NCI-H748 treated with DMSO at 0.1 percent for 48 hours (cell line): ENCODE results near the gene LCP2.

Source experiments
- DNase-seq: peaks from one replicate; lab custom pipeline; 2025; lab: John Stamatoyannopoulos, UW

The LCP2 gene

DNA sequence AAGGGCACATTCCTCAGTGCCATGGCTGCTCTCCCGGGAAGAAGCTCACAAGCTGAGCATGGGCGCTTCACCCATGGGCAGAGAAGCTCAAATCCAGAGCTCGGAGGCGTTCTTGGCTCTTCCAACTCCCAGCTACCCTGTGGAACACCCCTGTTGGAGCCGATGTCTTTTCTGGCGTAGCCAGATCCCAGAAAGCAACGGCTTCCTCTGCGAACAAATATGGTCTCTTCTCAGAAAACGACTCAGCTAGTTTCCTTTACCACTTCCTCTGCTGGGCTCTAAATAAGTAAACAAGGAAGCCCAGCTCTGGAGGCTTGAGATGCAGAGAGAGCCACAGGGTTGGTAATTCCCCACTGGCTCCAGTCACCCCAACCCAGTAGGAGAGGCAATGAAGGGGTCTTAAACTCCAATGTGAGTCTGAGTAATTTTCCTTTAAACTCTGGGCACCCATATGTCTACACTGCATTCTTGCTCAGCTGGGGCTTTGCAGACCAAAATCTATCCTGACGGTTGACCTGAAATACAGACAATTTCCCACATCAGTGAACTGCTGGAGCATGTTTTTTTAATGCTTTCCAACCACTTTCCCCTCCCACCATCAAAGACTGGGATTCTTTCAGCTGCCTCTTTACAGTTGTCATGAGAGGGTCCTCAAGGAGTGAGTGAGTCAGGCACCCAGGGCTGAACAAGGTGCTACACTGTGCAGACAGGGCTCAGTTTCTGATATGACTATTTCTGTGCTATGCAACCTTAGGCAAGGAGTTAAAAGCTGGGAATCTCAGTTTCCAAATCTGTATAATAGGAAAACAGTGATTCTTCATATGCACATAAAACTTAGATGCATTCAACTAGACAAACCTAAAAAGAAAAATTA is at the start of gene LCP2:
TSS of gene LCP2 (minus strand) at position 189 of the 874 bp plus-strand sequence. CDS start at position 23, 166 bp downstream.
- no peak for DNase-seq

- no peak for DNase-seq
These were observed 49.5 kb upstream of the LCP2 start for GRCh38 chr5:170347022-170347567.

- DNase-seq, result no peak
These were observed 48.4 kb upstream of the LCP2 start for GRCh38 chr5:170345971-170346370.

- no peak for DNase-seq
These were observed 45.6 kb upstream of the LCP2 start for GRCh38 chr5:170343177-170343576.

DNA sequence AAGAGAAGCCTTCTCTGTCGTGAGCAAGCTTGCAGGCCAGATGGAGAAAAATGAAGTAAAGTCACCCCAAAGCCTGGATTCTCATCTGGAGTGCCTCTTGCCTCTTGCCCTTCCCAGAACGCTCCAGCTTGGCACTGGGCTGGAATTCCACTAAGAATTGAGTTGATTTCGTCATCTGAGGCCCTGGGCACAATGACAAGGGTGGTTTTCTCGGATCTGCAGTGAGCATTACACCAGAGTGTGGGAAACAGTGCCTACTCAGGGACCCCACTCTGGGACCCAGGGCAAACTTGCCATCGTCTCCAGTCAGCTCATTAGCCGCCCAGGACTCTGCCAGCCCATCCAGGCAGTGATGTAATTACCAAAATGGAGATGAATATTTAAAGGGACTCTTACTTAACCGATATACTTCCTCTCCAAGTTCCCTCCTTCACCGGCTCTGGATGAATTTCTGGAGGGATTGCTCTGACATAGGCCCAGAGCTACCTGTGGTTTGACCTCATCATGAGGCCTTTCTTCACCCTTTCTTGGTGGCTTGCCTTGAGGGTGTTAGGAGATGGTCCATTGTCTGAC is 44.7 kb upstream of the LCP2 start:
- DNase-seq, result no peak

DNA sequence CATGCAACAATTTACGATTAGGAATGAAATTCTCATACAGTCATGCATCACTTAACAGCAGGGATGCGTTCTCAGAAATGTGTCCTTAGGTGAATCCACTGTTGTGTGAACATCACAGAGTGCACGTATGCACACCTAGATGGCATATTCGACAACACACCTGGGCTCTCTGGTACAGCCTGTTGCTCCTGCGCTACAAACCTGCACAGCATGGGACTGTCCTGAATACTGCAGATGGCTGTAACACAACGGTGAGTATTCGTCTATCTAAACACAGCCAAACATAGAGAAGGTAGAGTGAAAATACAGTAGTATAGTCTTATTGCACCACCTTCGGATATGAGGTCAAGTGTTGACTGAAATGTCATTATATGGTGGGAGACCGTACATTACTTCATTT is 44.0 kb upstream of the LCP2 start:
- no peak for DNase-seq

DNA sequence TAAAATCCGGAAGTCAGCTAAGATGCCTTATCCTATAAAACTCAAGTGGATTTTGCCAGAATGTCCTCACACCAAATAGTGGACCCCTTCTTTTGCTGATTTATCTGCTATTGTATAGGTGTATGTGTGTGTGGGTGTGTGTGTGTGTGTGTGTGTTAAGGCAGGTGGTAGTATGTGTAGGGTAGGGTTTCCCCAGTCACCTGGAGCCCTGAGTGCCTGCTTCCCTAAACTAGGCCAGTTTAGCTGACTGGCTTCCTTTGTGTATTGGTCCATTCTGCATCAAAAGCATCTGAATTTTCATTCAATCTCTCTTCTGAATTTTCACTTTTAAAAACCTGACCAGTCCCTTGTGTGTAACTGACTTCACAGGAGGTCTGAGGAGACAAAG is 42.2 kb upstream of the LCP2 start:
- DNase-seq, result no peak

GRCh38 chr5:170338933-170339779 is 41.6 kb upstream of the LCP2 start:
- no peak for DNase-seq

DNA sequence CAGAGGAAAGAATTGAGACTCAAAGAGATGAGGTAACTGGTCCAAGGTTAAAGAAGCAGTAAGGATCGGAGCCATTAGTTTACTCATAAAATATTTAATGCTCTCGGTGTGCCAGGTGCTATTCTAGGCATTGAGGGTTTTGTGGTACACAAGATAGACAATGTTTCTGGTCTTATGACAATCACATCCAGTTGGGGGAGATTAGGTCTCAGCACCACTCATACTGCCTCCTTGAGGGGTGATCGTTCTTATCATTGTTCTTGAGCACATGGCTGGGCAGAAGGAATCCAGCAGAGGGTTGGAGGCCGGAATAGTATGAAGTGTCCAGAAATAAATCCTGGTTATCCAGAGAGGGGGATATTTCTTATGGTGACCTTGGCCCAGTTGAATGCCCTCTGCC is 40.7 kb upstream of the LCP2 start:
- DNase-seq, result no peak

DNA sequence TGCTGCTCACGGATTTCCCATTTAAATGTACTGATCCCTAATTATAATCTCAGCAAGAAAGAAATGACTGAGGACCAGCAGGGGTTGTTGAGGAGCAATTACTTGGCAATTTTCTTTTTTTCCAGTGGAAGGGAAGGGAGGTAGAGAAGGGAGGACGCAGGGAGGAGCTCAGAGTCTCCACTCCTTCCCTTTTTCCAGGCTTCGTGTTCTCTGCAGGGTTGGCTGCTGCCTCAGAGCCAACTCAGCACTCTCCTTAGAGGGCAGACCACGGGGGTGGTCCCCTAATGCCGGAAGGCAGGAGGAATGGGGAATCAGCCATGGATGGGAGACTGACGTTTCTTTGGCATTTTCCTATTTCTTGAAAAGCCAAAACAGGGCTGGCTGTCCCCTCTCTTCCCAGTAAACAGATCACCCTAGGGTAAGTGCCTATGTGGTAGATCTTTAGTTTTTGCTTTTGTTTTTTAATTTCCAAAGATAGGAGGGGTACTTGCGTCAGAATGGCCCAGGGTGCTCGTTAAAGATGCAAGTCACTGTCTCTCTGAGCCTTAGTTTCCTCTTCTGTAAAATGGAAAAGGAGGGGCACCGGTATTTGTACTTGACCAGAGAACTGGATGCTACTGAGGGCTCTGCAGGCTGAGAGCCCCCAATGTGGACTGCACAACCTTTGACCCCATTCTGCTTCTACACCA is 39.6 kb upstream of the LCP2 start:
- no peak for DNase-seq

DNA sequence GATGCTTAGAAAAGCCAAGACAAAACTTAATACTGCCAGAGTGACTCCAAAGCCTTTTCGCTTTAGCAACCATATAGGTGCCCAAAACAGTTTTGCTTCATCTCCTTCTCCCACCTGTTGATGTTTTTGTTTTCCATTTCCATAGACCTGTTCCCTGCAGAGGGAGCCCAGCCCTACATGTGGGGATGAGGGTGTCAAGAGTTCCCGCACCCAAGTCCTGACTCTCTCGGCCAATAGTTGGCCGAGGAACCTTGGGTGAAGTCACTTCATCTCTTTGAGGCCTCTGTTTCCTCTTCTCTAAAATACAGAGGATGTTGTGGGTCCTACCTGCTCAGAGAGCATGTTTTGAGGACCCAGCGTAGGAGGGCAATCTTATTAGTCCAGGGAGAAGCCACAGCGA is 38.5 kb upstream of the LCP2 start:
- DNase-seq, result no peak

DNA sequence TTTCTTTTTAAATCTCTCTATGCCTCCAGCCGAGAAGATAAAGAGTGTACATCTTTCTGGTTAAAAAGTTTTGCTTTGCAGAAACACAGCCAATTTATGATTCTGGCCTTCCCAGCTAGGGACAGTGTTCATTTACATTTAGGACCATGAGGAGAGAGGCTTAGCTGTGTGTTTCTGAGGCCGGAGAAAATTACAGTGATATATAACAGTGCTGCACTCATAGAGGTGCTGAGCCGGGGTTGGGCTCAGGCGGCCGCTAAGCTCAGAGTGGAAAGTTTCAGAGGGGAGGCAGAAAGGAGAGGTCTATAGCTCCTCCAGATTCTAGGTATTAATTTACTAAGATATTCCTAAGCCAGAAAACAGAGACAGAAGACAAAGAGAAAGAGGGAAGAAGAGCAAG is 37.0 kb upstream of the LCP2 start:
- no peak for DNase-seq

DNA sequence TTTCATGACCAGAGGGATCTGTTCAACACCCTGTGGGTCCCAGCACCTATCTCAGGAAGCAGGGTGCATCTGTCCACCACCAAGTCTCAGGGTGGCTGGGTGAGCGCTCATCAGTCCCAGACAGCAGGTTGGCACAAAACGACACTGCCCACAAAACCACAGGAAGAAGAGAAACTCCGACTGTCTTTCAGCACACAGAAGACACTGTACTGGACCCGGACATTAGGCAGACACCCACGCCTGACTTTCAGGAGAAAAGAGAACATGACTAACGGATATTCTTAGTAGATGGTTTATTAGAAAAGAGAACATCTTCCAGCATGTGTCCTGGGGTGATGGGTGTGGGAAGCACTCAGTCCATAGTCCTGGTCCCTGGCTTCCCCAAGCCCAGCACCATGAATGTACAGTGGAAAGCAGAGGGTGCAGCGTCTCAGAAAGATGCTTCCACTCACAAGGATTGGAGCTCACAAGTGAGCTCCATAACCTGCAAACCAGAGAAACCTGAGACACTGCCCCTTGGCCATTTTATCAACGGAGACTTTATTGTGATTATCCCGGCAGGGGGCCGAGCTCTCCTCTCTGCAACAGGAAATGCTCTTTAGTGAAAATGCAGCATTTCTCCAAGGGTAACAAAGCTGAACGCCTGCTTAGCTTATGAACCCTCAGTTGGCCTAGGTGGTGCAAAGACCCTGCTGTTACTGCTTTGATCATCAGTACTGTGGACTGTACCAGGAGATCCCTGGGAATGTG is 35.8 kb upstream of the LCP2 start:
- peak; percentile 71 for DNase-seq

DNA sequence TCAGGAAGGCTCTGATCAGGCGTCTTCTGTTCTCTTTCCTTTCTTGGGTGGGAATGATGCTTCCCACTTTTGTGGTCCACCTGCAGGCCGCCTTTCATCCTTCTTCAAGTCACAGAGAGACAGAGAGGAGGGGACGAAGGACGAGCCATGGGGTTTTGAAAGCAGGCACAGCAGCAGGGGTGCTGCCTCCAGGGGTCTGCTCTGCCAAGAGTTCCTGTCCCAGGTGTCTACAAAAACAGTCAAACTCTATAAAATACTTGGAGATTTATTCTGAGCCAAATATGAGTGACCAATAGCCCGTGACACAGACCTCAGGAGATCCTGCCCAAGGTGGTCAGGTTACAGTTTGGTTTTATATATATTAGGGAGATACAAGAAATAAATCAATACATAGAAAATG is 34.5 kb upstream of the LCP2 start:
- DNase-seq, result no peak

DNA sequence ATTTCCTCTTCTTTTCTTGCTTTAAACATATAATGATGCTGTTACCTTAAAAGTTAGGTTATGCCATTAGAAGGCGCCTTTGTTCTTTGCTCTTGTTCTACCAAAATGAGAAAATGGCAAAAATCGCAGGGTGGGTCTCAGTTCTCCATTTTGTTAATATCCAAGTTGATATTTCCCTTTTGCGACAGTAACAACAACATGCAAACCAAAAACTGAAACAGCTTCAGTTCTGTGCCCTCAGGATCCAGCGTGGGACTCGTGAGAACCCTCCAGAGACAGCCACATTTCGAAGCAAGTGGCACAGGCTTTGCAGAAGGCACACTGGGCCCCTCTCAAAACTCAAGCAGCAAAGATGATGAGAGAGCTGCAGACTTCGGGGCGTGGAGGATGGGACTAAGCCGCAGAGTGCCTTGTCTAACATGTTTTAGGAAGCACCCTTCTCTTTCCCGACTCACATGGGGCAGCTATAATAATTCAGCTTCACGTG is 33.0 kb upstream of the LCP2 start:
- no peak for DNase-seq

- DNase-seq, result no peak
These were observed 31.9 kb upstream of the LCP2 start for GRCh38 chr5:170329524-170329923.

- DNase-seq, result no peak
These were observed 30.3 kb upstream of the LCP2 start for GRCh38 chr5:170327829-170328228.

DNA sequence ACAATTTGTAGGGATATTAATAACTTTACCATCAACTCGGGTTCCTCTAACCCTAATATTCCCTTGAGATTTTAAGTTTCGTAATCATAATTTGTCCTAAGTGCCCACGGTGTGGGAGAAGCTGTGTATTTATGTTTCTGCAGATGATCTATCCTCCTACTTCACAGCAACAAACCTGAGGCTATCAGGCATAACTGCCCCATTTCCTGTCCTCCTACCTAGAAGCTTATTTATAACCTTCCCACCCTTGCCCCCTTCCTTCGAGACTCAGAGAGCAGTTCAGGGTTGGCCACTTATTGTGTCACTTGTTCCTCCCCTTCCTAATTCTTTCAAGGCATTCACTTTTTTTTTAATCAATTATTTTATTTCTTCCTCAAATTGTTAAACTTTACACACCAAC is 29.6 kb upstream of the LCP2 start:
- DNase-seq, result no peak

DNA sequence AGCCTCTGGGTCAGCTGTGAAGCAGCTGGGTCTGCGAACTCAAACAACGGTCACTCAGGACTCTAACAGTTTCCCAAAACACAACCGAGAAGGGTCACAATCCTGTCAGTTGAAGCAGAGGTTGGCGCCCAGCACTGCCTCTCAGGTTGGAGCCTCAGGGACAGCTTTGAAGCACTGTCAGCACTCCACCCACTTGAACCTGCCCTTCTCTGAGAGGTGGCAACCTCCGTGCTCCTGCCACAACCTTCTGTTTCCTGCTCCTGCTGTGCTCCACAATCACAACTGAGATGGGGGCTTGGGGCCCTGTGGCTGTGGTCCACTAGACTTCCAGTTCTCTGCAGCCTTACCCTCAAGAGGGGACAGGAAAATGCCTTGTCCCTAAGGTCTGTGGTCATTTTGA is 21.7 kb upstream of the LCP2 start:
- no peak for DNase-seq

GRCh38 chr5:170317499-170317898 is 19.9 kb upstream of the LCP2 start:
- no peak for DNase-seq

GRCh38 chr5:170316937-170317336 is 19.4 kb upstream of the LCP2 start:
- no peak for DNase-seq
